DMS53 treated with DMSO at 0.1 percent for 48 hours (cell line): ENCODE results near the gene PLEKHG4.

Source experiments
- DNase-seq: peaks from one replicate; lab custom pipeline; 2025; ENCODE audit not compliant: unreplicated experiment; lab: John Stamatoyannopoulos, UW

PLEKHG4 gene

GRCh38 chr16:67327743-67328142, 48.4 kb downstream of the PLEKHG4 start:
- no peak for DNase-seq

DNA sequence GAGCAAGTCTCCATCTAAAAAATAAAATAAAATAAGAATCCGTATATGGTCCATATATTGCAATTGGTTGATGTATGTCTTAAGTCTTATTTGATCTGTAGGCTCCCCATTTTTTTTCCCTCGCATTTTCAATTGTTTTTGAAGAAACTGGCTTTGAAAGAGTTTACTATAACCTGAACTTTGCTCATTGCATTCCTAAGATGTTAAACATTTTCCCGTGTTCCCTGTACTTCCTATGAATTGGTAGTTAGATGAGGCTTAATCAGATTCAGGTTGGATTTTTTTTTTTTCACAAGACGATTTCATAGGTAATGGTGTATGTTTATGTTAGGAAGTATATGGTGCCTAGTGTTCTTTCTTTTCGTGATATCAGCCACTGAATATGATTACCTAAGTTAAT, 50.6 kb downstream of the PLEKHG4 start:
- DNase-seq: no peak

DNA sequence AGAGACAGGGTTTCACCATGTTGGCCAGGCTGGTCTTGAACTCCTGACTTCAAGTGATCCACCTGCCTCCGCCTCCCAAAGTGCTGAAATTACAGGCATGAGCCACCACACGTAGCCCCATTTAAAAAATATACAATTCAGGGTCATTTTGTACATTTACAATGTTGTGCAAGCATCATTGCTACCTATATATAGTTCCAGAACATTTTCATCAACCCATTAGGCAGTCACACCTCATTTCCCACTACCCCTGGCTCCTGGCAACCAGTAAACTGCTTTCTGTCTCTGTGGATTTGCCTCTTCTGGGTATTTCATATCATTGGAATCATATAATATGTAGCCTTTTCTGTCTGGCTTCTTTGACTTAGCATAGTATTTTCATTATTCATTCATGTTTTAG, 54.0 kb downstream of the PLEKHG4 start:
- DNase-seq: no peak

DNA sequence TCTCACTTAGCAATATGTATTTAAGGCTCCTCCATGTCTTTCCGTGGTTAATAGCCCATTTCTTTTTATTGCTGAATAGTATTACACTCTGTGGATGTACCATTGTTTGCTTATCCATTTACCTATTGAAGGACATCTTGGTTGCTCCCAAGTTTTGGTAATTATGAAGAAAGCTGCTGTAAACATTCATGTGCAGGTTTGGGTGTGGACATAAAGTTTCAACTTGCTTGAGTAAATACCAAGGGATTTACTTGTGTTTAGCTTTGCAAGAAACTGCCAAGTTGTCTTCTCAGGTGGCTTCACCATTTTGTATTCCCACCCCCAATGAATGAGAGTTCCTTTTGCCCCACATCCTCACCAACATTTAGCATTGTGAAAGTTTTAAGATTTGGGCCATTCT, 56.8 kb downstream of the PLEKHG4 start:
- no peak for DNase-seq

DNA sequence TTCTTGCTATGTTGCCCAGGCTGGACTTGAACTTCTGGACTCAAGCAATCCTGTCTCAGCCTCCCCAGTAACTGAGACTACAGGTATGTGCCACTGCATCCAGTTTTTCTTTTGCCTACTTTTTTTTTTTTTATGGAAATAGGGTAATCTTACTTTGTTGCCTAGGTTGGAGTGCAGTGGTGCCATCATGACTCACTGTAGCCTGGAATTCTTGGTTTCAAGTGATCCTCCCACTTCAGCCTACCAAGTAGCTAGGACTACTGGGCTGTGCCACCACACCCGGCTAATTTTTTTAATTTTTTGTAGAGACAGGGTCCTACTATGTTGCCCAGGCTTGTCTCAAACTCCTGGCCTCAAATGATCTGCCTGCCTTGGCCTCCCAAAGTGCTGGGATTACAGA, 57.3 kb downstream of the PLEKHG4 start:
- no peak for DNase-seq
